Endothelial cell of umbilical vein (primary cell): ENCODE results near the gene ENDOG. TPM values are rescaled to one million over a fixed set of nuclear protein-coding genes. Genes with fewer than 3 reads are reported as not detected.

ENCODE experiments used
- BruUV-seq: library from RNA; stranded (reverse); fragments of 400-500 nt; replicated peaks from 2 replicates; lab custom pipeline; 2021; lab: Mats Ljungman, UMichigan
- CTCF ChIA-PET: fragments of 300-600, 350-600 bp; sonication (Branson Sonifier 250); formaldehyde crosslinking; loops from one replicate; lab custom pipeline; 2021; ENCODE audit warnings: antibody characterized with exemption, inconsistent platforms; lab: Charles Lee
- POLR2A ChIA-PET: fragments of 300-600, 350-600 bp; sonication (Branson Sonifier 250); formaldehyde crosslinking; loops from one replicate; lab custom pipeline; 2021; ENCODE audit warnings: antibody characterized with exemption, inconsistent platforms; lab: Charles Lee
- DNase-seq: peaks from one replicate; pipeline ENCODE4 v3.0.0-alpha.2; 2011; ENCODE audit warnings: low read depth, low spot score
- FAIRE-seq: peaks from 2 replicates; lab custom pipeline; 2011; peaks lifted over from hg19 to GRCh38; lab: Jason Lieb, UNC
- H2AFZ ChIP-seq: 2 replicates; pipeline ENCODE4 v1.6.0; 2012; ENCODE audit warnings: low read depth, low read length, control low read depth, inconsistent platforms
- H3K27ac ChIP-seq: 2 replicates; pipeline ENCODE4 v1.5.1; 2011; ENCODE audit warnings: low read depth, mild to moderate bottlenecking, control low read depth, low read length, moderate library complexity; ENCODE audit not compliant: insufficient read depth
- H3K27me3 ChIP-seq, 2 experiments: 2 replicates each; pipeline versions ENCODE4 v1.6.0 to v1.6.1; 2011; ENCODE audit warnings: low read length in 2 of 2, mixed read lengths in 1 of 2; ENCODE audit not compliant: control insufficient read depth in 2 of 2, insufficient read depth in 2 of 2
- H3K36me3 ChIP-seq, 2 experiments: 2 replicates in 1 of 2; 3 replicates in 1 of 2; pipeline ENCODE4 v1.5.1; 2011; ENCODE audit warnings: low read length in 2 of 2, mild to moderate bottlenecking in 1 of 2, moderate library complexity in 1 of 2; ENCODE audit not compliant: control insufficient read depth in 2 of 2, insufficient read depth in 2 of 2; ENCODE audit errors: extremely low read depth in 1 of 2
- H3K4me1 ChIP-seq: 3 replicates; pipeline ENCODE4 v1.5.1; 2011; ENCODE audit warnings: mild to moderate bottlenecking, low read length; ENCODE audit not compliant: control insufficient read depth, insufficient read depth; ENCODE audit errors: extremely low read depth
- H3K4me2 ChIP-seq: 2 replicates; pipeline ENCODE4 v1.6.1; 2011; ENCODE audit warnings: low read length, control low read depth, mixed read lengths; ENCODE audit not compliant: insufficient read depth
- H3K4me3 ChIP-seq, 3 experiments: fragments of 200-600 bp in 1 of 3; sonication (generic), shearing (Covaris generic) in 1 of 3; replicated peaks in 1 of 3; 2 replicates each; pipeline ENCODE4 v1.5.1; 2011 to 2016; ENCODE audit warnings: control low read depth in 3 of 3, low read length in 3 of 3, mild to moderate bottlenecking in 2 of 3, inconsistent platforms in 1 of 3, low read depth in 1 of 3, moderate library complexity in 1 of 3; ENCODE audit not compliant: insufficient read depth in 1 of 3
- H3K79me2 ChIP-seq: 2 replicates; pipeline ENCODE4 v1.6.0; 2012; ENCODE audit warnings: low read length, inconsistent platforms; ENCODE audit not compliant: control insufficient read depth, insufficient read depth
- H3K9ac ChIP-seq: replicated peaks from 2 replicates; pipeline ENCODE3; 2011; ENCODE audit warnings: low read length, control low read depth; ENCODE audit not compliant: insufficient read depth; ENCODE audit errors: extremely low read depth
- H3K9me1 ChIP-seq: replicated peaks from 3 replicates; pipeline ENCODE4 v1.6.0; 2011; ENCODE audit warnings: mild to moderate bottlenecking, low read length; ENCODE audit not compliant: control insufficient read depth, insufficient read depth; ENCODE audit errors: extremely low read depth
- H3K9me3 ChIP-seq: replicated peaks from 2 replicates; pipeline ENCODE4 v1.5.1; 2012; ENCODE audit warnings: low read length, inconsistent platforms; ENCODE audit not compliant: control insufficient read depth, insufficient read depth
- H4K20me1 ChIP-seq: replicated peaks from 2 replicates; pipeline ENCODE3; 2011; ENCODE audit warnings: mild to moderate bottlenecking, low read length; ENCODE audit not compliant: control insufficient read depth, insufficient read depth; ENCODE audit errors: extremely low read depth
- CTCF ChIP-seq, 2 donors: IDR thresholded peaks; 1 replicate in 1 of 2; 2 replicates in 1 of 2; pipeline ENCODE4 v1.5.1; 2011; ENCODE audit warnings: low read length in 2 of 2, mild to moderate bottlenecking in 2 of 2, moderate library complexity in 2 of 2, control low read depth in 1 of 2, inconsistent platforms in 1 of 2, low read depth in 1 of 2; ENCODE audit not compliant: insufficient read depth in 1 of 2; ENCODE audit errors: extremely low read depth in 1 of 2
- EZH2 ChIP-seq: IDR thresholded peaks from 2 replicates; pipeline ENCODE4 v1.6.1; 2012; ENCODE audit warnings: borderline replicate concordance, low read depth, mild to moderate bottlenecking, moderate library complexity, low read length, inconsistent platforms; ENCODE audit not compliant: severe bottlenecking
- FOS ChIP-seq: IDR thresholded peaks from 2 replicates; pipeline ENCODE4 v1.6.1; 2011; ENCODE audit warnings: mild to moderate bottlenecking, low read length, moderate library complexity, borderline replicate concordance; ENCODE audit not compliant: insufficient read depth
- GATA2 ChIP-seq: IDR thresholded peaks from 2 replicates; pipeline ENCODE4 v1.7.0; 2011; ENCODE audit warnings: low read depth, mild to moderate bottlenecking, moderate library complexity, mixed read lengths, low read length; ENCODE audit not compliant: insufficient read length, insufficient read depth
- JUN ChIP-seq: IDR thresholded peaks from 2 replicates; pipeline ENCODE4 v1.6.1; 2011; ENCODE audit warnings: borderline replicate concordance, low read depth; ENCODE audit not compliant: insufficient read length, insufficient read depth
- MAX ChIP-seq: IDR thresholded peaks from 2 replicates; pipeline ENCODE4 v1.6.1; 2011; ENCODE audit not compliant: insufficient read depth, insufficient read length
- MYC ChIP-seq: IDR thresholded peaks from one replicate; pipeline ENCODE4 v1.6.1; 2011; ENCODE audit warnings: mild to moderate bottlenecking, low read depth, low read length
- POLR2A ChIP-seq: IDR thresholded peaks from 2 replicates; pipeline ENCODE4 v1.6.1; 2012; ENCODE audit warnings: low read depth, mild to moderate bottlenecking, control low read depth, low read length
- POLR2AphosphoS5 ChIP-seq: IDR thresholded peaks from 2 replicates; pipeline ENCODE4 v1.6.1; 2012; ENCODE audit warnings: low read depth, mild to moderate bottlenecking, control low read depth, low read length, moderate library complexity; ENCODE audit not compliant: insufficient read depth
- dilution Hi-C: fragments of 300-500 bp; cut with MboI; formaldehyde crosslinking; loops from one replicate; pipeline ENCODE4 v1.15.0; 2019; ENCODE audit warnings: low sequenced_read_pairs; ENCODE audit not compliant: extremely low pct_ligation_motif_present
- intact Hi-C: fragments of 100-400 bp; cut with micrococcal nuclease; formaldehyde crosslinking; loops from one replicate; pipeline ENCODE4 v1.10.0; 2022
- polyA plus RNA-seq, 4 experiments: library from polyadenylated mRNA; depleted of rRNA in 3 of 4; stranded (reverse) in 3 of 4; unstranded in 1 of 4; fragments of >200 nt; gene quantifications; 2 replicates each; pipeline versions ENCODE4 v1.2.1 to v1.2.3, GENCODE V29; 2011 to 2012; ENCODE audit warnings: missing spikeins in 1 of 4
- total RNA-seq: library from RNA; stranded (reverse); gene quantifications from 2 replicates; pipeline ENCODE4 v1.2.3, GENCODE V29; 2021

The ENDOG gene
- total and polyA plus RNA-seq, 2 donors (not counting 3 experiments of a cell fraction or from before 2014, with no cell fraction given), result 18.0 to 21.1 TPM

GRCh38 chr9:128822407-128823042, 4.2 kb downstream of the ENDOG start:
- no peak overlapping the region for H2AFZ ChIP-seq
- peaks cover 5 to 53% of the 10 kb centered on the region in 2 experiments for H3K36me3 ChIP-seq
- TF ChIP-seq EZH2 (no peak), JUN (no peak), GATA2 (no peak), POLR2AphosphoS5 (no peak), FOS (no peak), MAX (no peak), MYC (no peak), POLR2A (no peak), CTCF (IDR thresholded peaks at IDR 0.05; ENCODE audit: extremely low read depth in 1 of 2, insufficient read depth in 1 of 2, low read depth in 1 of 2, low read length in 2 of 2) (no peak)
- H3K4me2 ChIP-seq, result no peak overlapping the region
- CTCF ChIA-PET, result no interaction called here
- H3K27me3 ChIP-seq, result no peaks in the 10 kb centered on the region
- no peak overlapping the region for H3K9ac ChIP-seq
- intact Hi-C loops, result no loop called here
- H3K9me3 ChIP-seq, result no peaks in the 10 kb centered on the region
- dilution Hi-C loops, result no loop called here
- H3K79me2 ChIP-seq, result no peaks in the 10 kb centered on the region
- POLR2A ChIA-PET, result no interaction called here
- no peak overlapping the region for H3K4me3 ChIP-seq
- H3K27ac ChIP-seq, result no peak overlapping the region
- FAIRE-seq (no peak), DNase-seq (no peak)
- peaks cover 6% of the 10 kb centered on the region for H3K4me1 ChIP-seq
- BruUV-seq, result TSS peak; percentile 27
- H4K20me1 ChIP-seq, result no peaks in the 10 kb centered on the region
- H3K9me1 ChIP-seq, result no peaks in the 10 kb centered on the region
